ENCODE data around the gene RASSF7.

DNA sequence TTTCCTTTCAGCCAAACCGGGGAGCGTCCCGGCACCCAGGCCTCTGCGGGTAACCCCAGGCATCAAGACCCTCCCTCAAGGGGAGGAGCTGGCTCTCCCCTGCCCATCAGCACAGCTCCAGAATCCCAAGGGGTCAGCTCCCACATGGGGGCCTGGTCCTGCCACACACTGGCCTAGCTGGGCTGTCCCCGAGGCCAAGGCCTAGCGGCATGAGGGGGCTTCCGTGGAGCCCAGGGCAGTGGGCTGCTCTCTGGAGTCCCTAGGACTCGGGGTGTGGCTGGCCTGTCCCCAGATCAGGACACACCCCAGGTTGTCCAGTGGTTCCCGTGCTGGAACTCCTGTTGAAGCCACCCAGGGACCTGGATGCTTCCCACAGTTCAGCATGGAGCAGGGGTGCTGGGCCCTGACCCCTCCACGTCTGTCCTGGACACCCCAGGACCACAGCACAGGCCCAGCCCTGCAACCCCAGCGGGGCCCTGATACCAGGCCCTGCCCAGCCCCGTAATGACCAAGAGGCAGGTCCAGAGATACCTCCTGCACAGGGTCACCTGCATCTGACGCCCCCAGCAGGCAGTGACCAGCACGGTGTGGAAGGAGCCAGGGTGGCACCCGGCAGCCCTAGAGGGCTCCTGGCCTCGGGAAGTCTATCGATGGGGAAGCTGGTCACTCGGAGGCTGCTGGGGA lies 30.9 kb upstream of the RASSF7 start:
- TF ChIP-seq, protein P1, sequence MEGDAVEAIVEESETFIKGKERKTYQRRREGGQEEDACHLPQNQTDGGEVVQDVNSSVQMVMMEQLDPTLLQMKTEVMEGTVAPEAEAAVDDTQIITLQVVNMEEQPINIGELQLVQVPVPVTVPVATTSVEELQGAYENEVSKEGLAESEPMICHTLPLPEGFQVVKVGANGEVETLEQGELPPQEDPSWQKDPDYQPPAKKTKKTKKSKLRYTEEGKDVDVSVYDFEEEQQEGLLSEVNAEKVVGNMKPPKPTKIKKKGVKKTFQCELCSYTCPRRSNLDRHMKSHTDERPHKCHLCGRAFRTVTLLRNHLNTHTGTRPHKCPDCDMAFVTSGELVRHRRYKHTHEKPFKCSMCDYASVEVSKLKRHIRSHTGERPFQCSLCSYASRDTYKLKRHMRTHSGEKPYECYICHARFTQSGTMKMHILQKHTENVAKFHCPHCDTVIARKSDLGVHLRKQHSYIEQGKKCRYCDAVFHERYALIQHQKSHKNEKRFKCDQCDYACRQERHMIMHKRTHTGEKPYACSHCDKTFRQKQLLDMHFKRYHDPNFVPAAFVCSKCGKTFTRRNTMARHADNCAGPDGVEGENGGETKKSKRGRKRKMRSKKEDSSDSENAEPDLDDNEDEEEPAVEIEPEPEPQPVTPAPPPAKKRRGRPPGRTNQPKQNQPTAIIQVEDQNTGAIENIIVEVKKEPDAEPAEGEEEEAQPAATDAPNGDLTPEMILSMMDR (IDR thresholded peaks at IDR 0.05), result no peak
- TF ChIP-seq EZH2 (IDR thresholded peaks at IDR 0.05; ENCODE audit: borderline replicate concordance, insufficient read depth, low read depth, low read length, poor library complexity, severe bottlenecking), result no peak

All from B cell (primary cell).